Endothelial cell of umbilical vein (primary cell): ENCODE measurements around the gene EDC4. TPM values are rescaled to one million over a fixed set of nuclear protein-coding genes. Genes with fewer than 3 reads are reported as not detected.

Experiments
- BruUV-seq: library from RNA; stranded (reverse); fragments of 400-500 nt; replicated peaks from 2 replicates; lab custom pipeline; 2021; lab: Mats Ljungman, UMichigan
- CTCF ChIA-PET: fragments of 300-600, 350-600 bp; sonication (Branson Sonifier 250); formaldehyde crosslinking; loops from one replicate; lab custom pipeline; 2021; ENCODE audit warnings: antibody characterized with exemption, inconsistent platforms; lab: Charles Lee
- POLR2A ChIA-PET: fragments of 300-600, 350-600 bp; sonication (Branson Sonifier 250); formaldehyde crosslinking; loops from one replicate; lab custom pipeline; 2021; ENCODE audit warnings: antibody characterized with exemption, inconsistent platforms; lab: Charles Lee
- DNase-seq: peaks from one replicate; pipeline ENCODE4 v3.0.0-alpha.2; 2011; ENCODE audit warnings: low read depth, low spot score
- FAIRE-seq: peaks from 2 replicates; lab custom pipeline; 2011; peaks lifted over from hg19 to GRCh38; lab: Jason Lieb, UNC
- H2AFZ ChIP-seq: 2 replicates; pipeline ENCODE4 v1.6.0; 2012; ENCODE audit warnings: low read depth, low read length, control low read depth, inconsistent platforms
- H3K27ac ChIP-seq: 2 replicates; pipeline ENCODE4 v1.5.1; 2011; ENCODE audit warnings: low read depth, mild to moderate bottlenecking, control low read depth, low read length, moderate library complexity; ENCODE audit not compliant: insufficient read depth
- H3K27me3 ChIP-seq, 2 experiments: 2 replicates each; pipeline versions ENCODE4 v1.6.0 to v1.6.1; 2011; ENCODE audit warnings: low read length in 2 of 2, mixed read lengths in 1 of 2; ENCODE audit not compliant: control insufficient read depth in 2 of 2, insufficient read depth in 2 of 2
- H3K36me3 ChIP-seq, 2 experiments: 2 replicates in 1 of 2; 3 replicates in 1 of 2; pipeline ENCODE4 v1.5.1; 2011; ENCODE audit warnings: low read length in 2 of 2, mild to moderate bottlenecking in 1 of 2, moderate library complexity in 1 of 2; ENCODE audit not compliant: control insufficient read depth in 2 of 2, insufficient read depth in 2 of 2; ENCODE audit errors: extremely low read depth in 1 of 2
- H3K4me1 ChIP-seq: 3 replicates; pipeline ENCODE4 v1.5.1; 2011; ENCODE audit warnings: mild to moderate bottlenecking, low read length; ENCODE audit not compliant: control insufficient read depth, insufficient read depth; ENCODE audit errors: extremely low read depth
- H3K4me2 ChIP-seq: 2 replicates; pipeline ENCODE4 v1.6.1; 2011; ENCODE audit warnings: low read length, control low read depth, mixed read lengths; ENCODE audit not compliant: insufficient read depth
- H3K4me3 ChIP-seq, 3 experiments: fragments of 200-600 bp in 1 of 3; sonication (generic), shearing (Covaris generic) in 1 of 3; replicated peaks in 1 of 3; 2 replicates each; pipeline ENCODE4 v1.5.1; 2011 to 2016; ENCODE audit warnings: control low read depth in 3 of 3, low read length in 3 of 3, mild to moderate bottlenecking in 2 of 3, inconsistent platforms in 1 of 3, low read depth in 1 of 3, moderate library complexity in 1 of 3; ENCODE audit not compliant: insufficient read depth in 1 of 3
- H3K79me2 ChIP-seq: 2 replicates; pipeline ENCODE4 v1.6.0; 2012; ENCODE audit warnings: low read length, inconsistent platforms; ENCODE audit not compliant: control insufficient read depth, insufficient read depth
- H3K9ac ChIP-seq: replicated peaks from 2 replicates; pipeline ENCODE3; 2011; ENCODE audit warnings: low read length, control low read depth; ENCODE audit not compliant: insufficient read depth; ENCODE audit errors: extremely low read depth
- H3K9me1 ChIP-seq: replicated peaks from 3 replicates; pipeline ENCODE4 v1.6.0; 2011; ENCODE audit warnings: mild to moderate bottlenecking, low read length; ENCODE audit not compliant: control insufficient read depth, insufficient read depth; ENCODE audit errors: extremely low read depth
- H3K9me3 ChIP-seq: replicated peaks from 2 replicates; pipeline ENCODE4 v1.5.1; 2012; ENCODE audit warnings: low read length, inconsistent platforms; ENCODE audit not compliant: control insufficient read depth, insufficient read depth
- H4K20me1 ChIP-seq: replicated peaks from 2 replicates; pipeline ENCODE3; 2011; ENCODE audit warnings: mild to moderate bottlenecking, low read length; ENCODE audit not compliant: control insufficient read depth, insufficient read depth; ENCODE audit errors: extremely low read depth
- EZH2 ChIP-seq: IDR thresholded peaks from 2 replicates; pipeline ENCODE4 v1.6.1; 2012; ENCODE audit warnings: borderline replicate concordance, low read depth, mild to moderate bottlenecking, moderate library complexity, low read length, inconsistent platforms; ENCODE audit not compliant: severe bottlenecking
- FOS ChIP-seq: IDR thresholded peaks from 2 replicates; pipeline ENCODE4 v1.6.1; 2011; ENCODE audit warnings: mild to moderate bottlenecking, low read length, moderate library complexity, borderline replicate concordance; ENCODE audit not compliant: insufficient read depth
- GATA2 ChIP-seq: IDR thresholded peaks from 2 replicates; pipeline ENCODE4 v1.7.0; 2011; ENCODE audit warnings: low read depth, mild to moderate bottlenecking, moderate library complexity, mixed read lengths, low read length; ENCODE audit not compliant: insufficient read length, insufficient read depth
- JUN ChIP-seq: IDR thresholded peaks from 2 replicates; pipeline ENCODE4 v1.6.1; 2011; ENCODE audit warnings: borderline replicate concordance, low read depth; ENCODE audit not compliant: insufficient read length, insufficient read depth
- MYC ChIP-seq: IDR thresholded peaks from one replicate; pipeline ENCODE4 v1.6.1; 2011; ENCODE audit warnings: mild to moderate bottlenecking, low read depth, low read length
- POLR2A ChIP-seq: IDR thresholded peaks from 2 replicates; pipeline ENCODE4 v1.6.1; 2012; ENCODE audit warnings: low read depth, mild to moderate bottlenecking, control low read depth, low read length
- POLR2AphosphoS5 ChIP-seq: IDR thresholded peaks from 2 replicates; pipeline ENCODE4 v1.6.1; 2012; ENCODE audit warnings: low read depth, mild to moderate bottlenecking, control low read depth, low read length, moderate library complexity; ENCODE audit not compliant: insufficient read depth
- dilution Hi-C: fragments of 300-500 bp; cut with MboI; formaldehyde crosslinking; loops from one replicate; pipeline ENCODE4 v1.15.0; 2019; ENCODE audit warnings: low sequenced_read_pairs; ENCODE audit not compliant: extremely low pct_ligation_motif_present
- intact Hi-C: fragments of 100-400 bp; cut with micrococcal nuclease; formaldehyde crosslinking; loops from one replicate; pipeline ENCODE4 v1.10.0; 2022
- polyA plus RNA-seq, 4 experiments: library from polyadenylated mRNA; depleted of rRNA in 3 of 4; stranded (reverse) in 3 of 4; unstranded in 1 of 4; fragments of >200 nt; gene quantifications; 2 replicates each; pipeline versions ENCODE4 v1.2.1 to v1.2.3, GENCODE V29; 2011 to 2012; ENCODE audit warnings: missing spikeins in 1 of 4
- total RNA-seq: library from RNA; stranded (reverse); gene quantifications from 2 replicates; pipeline ENCODE4 v1.2.3, GENCODE V29; 2021
- TF ChIP-seq, protein P1 (sequence below), 2 donors: IDR thresholded peaks; 1 replicate in 1 of 2; 2 replicates in 1 of 2; pipeline ENCODE4 v1.5.1; 2011; ENCODE audit warnings: low read length in 2 of 2, mild to moderate bottlenecking in 2 of 2, moderate library complexity in 2 of 2, control low read depth in 1 of 2, inconsistent platforms in 1 of 2, low read depth in 1 of 2; ENCODE audit not compliant: insufficient read depth in 1 of 2; ENCODE audit errors: extremely low read depth in 1 of 2
- TF ChIP-seq, protein P2 (sequence below): IDR thresholded peaks from 2 replicates; pipeline ENCODE4 v1.6.1; 2011; ENCODE audit not compliant: insufficient read depth, insufficient read length

EDC4 gene
- total and polyA plus RNA-seq, 2 donors (not counting 3 experiments of a cell fraction or from before 2014, with no cell fraction given), result 57.5 to 81.2 TPM

- no peaks in the 10 kb centered on the region for H4K20me1 ChIP-seq
- intact Hi-C loops (no loop called here), dilution Hi-C loops (no loop called here)
- FAIRE-seq (no peak), DNase-seq (no peak)
- H3K27ac ChIP-seq, result no peak overlapping the region
- H3K36me3 ChIP-seq, result peaks cover 0 to 26% of the 10 kb centered on the region in 2 experiments
- H3K9me3 ChIP-seq, result no peaks in the 10 kb centered on the region
- ChIA-PET POLR2A (no interaction called here), CTCF (interaction anchor here (0.9 to 1.7 kb wide), 2 partner anchors 38 to 153 kb away, joined by 3 to 5 read pairs; no protein-coding TSS in a partner anchor)
- H2AFZ ChIP-seq, result no peak overlapping the region
- H3K4me2 ChIP-seq, result no peak overlapping the region
- no peaks in the 10 kb centered on the region for H3K27me3 ChIP-seq
- peaks cover 3% of the 10 kb centered on the region for H3K4me1 ChIP-seq
- H3K9ac ChIP-seq, result no peak overlapping the region
- no peak overlapping the region for H3K4me3 ChIP-seq
- H3K79me2 ChIP-seq, result peaks cover under 1% of the 10 kb centered on the region
- no TSS peak for BruUV-seq
- H3K9me1 ChIP-seq, result no peaks in the 10 kb centered on the region
- TF ChIP-seq POLR2A (no peak), JUN (no peak), FOS (no peak), MYC (no peak), GATA2 (no peak), EZH2 (no peak), POLR2AphosphoS5 (no peak)
- TF ChIP-seq, protein P1, sequence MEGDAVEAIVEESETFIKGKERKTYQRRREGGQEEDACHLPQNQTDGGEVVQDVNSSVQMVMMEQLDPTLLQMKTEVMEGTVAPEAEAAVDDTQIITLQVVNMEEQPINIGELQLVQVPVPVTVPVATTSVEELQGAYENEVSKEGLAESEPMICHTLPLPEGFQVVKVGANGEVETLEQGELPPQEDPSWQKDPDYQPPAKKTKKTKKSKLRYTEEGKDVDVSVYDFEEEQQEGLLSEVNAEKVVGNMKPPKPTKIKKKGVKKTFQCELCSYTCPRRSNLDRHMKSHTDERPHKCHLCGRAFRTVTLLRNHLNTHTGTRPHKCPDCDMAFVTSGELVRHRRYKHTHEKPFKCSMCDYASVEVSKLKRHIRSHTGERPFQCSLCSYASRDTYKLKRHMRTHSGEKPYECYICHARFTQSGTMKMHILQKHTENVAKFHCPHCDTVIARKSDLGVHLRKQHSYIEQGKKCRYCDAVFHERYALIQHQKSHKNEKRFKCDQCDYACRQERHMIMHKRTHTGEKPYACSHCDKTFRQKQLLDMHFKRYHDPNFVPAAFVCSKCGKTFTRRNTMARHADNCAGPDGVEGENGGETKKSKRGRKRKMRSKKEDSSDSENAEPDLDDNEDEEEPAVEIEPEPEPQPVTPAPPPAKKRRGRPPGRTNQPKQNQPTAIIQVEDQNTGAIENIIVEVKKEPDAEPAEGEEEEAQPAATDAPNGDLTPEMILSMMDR (IDR thresholded peaks at IDR 0.05; ENCODE audit: extremely low read depth in 1 of 2, insufficient read depth in 1 of 2, low read depth in 1 of 2, low read length in 2 of 2), result no peak
- TF ChIP-seq, protein P2, sequence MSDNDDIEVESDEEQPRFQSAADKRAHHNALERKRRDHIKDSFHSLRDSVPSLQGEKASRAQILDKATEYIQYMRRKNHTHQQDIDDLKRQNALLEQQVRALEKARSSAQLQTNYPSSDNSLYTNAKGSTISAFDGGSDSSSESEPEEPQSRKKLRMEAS, result no peak
Observed at GRCh38 chr16:67888331-67888730, 15.5 kb downstream of the EDC4 start.
